HCT116 (cell line): ENCODE results near the gene GATA3. TPM values are rescaled to one million over a fixed set of nuclear protein-coding genes. Genes with fewer than 3 reads are reported as not detected.

Source experiments
- ATAC-seq: fragments of 200-7000 bp; cut with Tn5 transposase; 2 replicates; pipeline ENCODE4 v1.9.1; 2020; ENCODE audit warnings: mild to moderate bottlenecking, moderate library complexity
- BruUV-seq: library from RNA; stranded (reverse); fragments of 400-500 nt; replicated peaks from 2 replicates; lab custom pipeline; 2021; lab: Mats Ljungman, UMichigan
- CTCF ChIA-PET: fragments of 300-600 bp; sonication (Branson Sonifier 250); formaldehyde crosslinking; loops from one replicate; lab custom pipeline; 2021; ENCODE audit warnings: antibody characterized with exemption; lab: Charles Lee
- POLR2A ChIA-PET: fragments of 300-600, 350-600 bp; sonication (Branson Sonifier 250); formaldehyde crosslinking; loops from one replicate; lab custom pipeline; 2021; ENCODE audit warnings: antibody characterized with exemption; lab: Charles Lee
- RAD21 ChIA-PET, 2 experiments: fragments of 300-600 bp; sonication (Branson Sonifier 250); formaldehyde crosslinking; loops; one replicate each; lab custom pipeline; 2023; ENCODE audit warnings: low total read pairs in 2 of 2; ENCODE audit not compliant: uncharacterized antibody in 2 of 2, unreplicated experiment in 2 of 2, low non-redundant PET in 1 of 2; lab: Charles Lee
- DNase-seq: peaks from one replicate; pipeline ENCODE4 v3.0.0-alpha.2; 2010; ENCODE audit warnings: low read depth, low spot score
- H2AFZ ChIP-seq: fragments of 200-600 bp; shearing (Covaris generic), sonication (generic); 2 replicates; pipeline ENCODE4 v1.6.1; 2017; ENCODE audit warnings: low read depth, mixed run types, mixed read lengths, antibody characterized with exemption, low read length; ENCODE audit not compliant: poor library complexity, severe bottlenecking
- H3K27ac ChIP-seq: 2 replicates; pipeline ENCODE4 v1.5.1; 2012; ENCODE audit warnings: low read depth, low read length
- H3K27me3 ChIP-seq: fragments of 200-600 bp; sonication (generic); 2 replicates; pipeline ENCODE4 v1.6.1; 2016; ENCODE audit warnings: mixed run types, low read length, mixed read lengths; ENCODE audit not compliant: insufficient read depth
- H3K36me3 ChIP-seq, 2 experiments: fragments of 200-500 bp in 1 of 2; fragments of 200-600 bp in 1 of 2; sonication (Bioruptor generic) in 1 of 2; sonication (generic) in 1 of 2; 2 replicates each; pipeline versions ENCODE4 v1.5.1 to v1.6.1; 2014 to 2016; ENCODE audit warnings: low read length in 2 of 2, inconsistent platforms in 1 of 2, mixed read lengths in 1 of 2, mixed run types in 1 of 2; ENCODE audit not compliant: insufficient read depth in 2 of 2, control insufficient read depth in 1 of 2
- H3K4me1 ChIP-seq, 2 experiments: fragments of 200-600 bp in 1 of 2; sonication (generic) in 1 of 2; 2 replicates each; pipeline versions ENCODE4 v1.5.1 to v1.6.1; 2012 to 2017; ENCODE audit warnings: low read length in 2 of 2, inconsistent platforms in 1 of 2, mild to moderate bottlenecking in 1 of 2, mixed read lengths in 1 of 2, mixed run types in 1 of 2, moderate library complexity in 1 of 2; ENCODE audit not compliant: insufficient read depth in 2 of 2, control insufficient read depth in 1 of 2
- H3K4me2 ChIP-seq: fragments of 200-600 bp; sonication (generic); 2 replicates; pipeline ENCODE4 v1.6.1; 2017; ENCODE audit warnings: mixed run types, low read length, mixed read lengths
- H3K4me3 ChIP-seq, 2 experiments: fragments of 200-600 bp in 1 of 2; sonication (generic) in 1 of 2; replicated peaks in 1 of 2; 2 replicates each; pipeline ENCODE4 v1.5.1; 2011 to 2016; ENCODE audit warnings: low read length in 2 of 2, control low read depth in 1 of 2, low read depth in 1 of 2, mild to moderate bottlenecking in 1 of 2, mixed read lengths in 1 of 2, mixed run types in 1 of 2
- H3K79me2 ChIP-seq: fragments of 200-600 bp; sonication (generic); 2 replicates; pipeline ENCODE4 v1.6.1; 2017; ENCODE audit warnings: mild to moderate bottlenecking, mixed run types, low read length, moderate library complexity, mixed read lengths; ENCODE audit not compliant: insufficient read depth
- H3K9ac ChIP-seq: fragments of 200-600 bp; sonication (generic); 2 replicates; pipeline ENCODE4 v1.6.1; 2016; ENCODE audit warnings: low read length, mixed read lengths
- H3K9me2 ChIP-seq: fragments of 200-600 bp; sonication (generic), shearing (Covaris generic); 2 replicates; pipeline ENCODE4 v1.6.1; 2017; ENCODE audit warnings: mixed run types, mild to moderate bottlenecking, moderate library complexity; ENCODE audit not compliant: insufficient read depth
- H3K9me3 ChIP-seq, 2 experiments: fragments of 200-500 bp in 1 of 2; fragments of 200-600 bp in 1 of 2; sonication (Bioruptor generic) in 1 of 2; sonication (generic) in 1 of 2; 2 replicates each; pipeline ENCODE4 v1.6.1; 2014 to 2017; ENCODE audit warnings: low read length in 2 of 2, mixed read lengths in 2 of 2, inconsistent platforms in 1 of 2, low read depth in 1 of 2, mild to moderate bottlenecking in 1 of 2, mixed run types in 1 of 2, moderate library complexity in 1 of 2; ENCODE audit not compliant: control insufficient read depth in 1 of 2, insufficient read depth in 1 of 2
- H4K20me1 ChIP-seq: fragments of 200-600 bp; sonication (generic), shearing (Covaris generic); 2 replicates; pipeline ENCODE4 v1.6.1; 2017; ENCODE audit warnings: mixed run types, mild to moderate bottlenecking, moderate library complexity; ENCODE audit not compliant: insufficient read depth
- CTCF ChIP-seq, 3 experiments: fragments of 200-600 bp in 1 of 3; sonication (generic) in 1 of 3; IDR thresholded peaks in 2 of 3; conservative IDR thresholded peaks in 1 of 3; 2 replicates each; pipeline ENCODE4 v1.5.1; 2012 to 2017; ENCODE audit warnings: low read depth in 2 of 3, low read length in 2 of 3, antibody characterized with exemption in 1 of 3, borderline replicate concordance in 1 of 3, control low read depth in 1 of 3, mild to moderate bottlenecking in 1 of 3, mixed read lengths in 1 of 3, mixed run types in 1 of 3, moderate library complexity in 1 of 3; ENCODE audit not compliant: insufficient read depth in 1 of 3
- SP1 ChIP-seq: IDR thresholded peaks from 2 replicates; pipeline ENCODE4 v1.6.1; 2012; ENCODE audit warnings: low read depth
- intact Hi-C: fragments of 100-400 bp; cut with micrococcal nuclease; formaldehyde crosslinking; loops from 2 replicates; pipeline ENCODE4 v1.10.0; 2022
- total RNA-seq: library from RNA; stranded (reverse); gene quantifications from one replicate; pipeline ENCODE4 v1.2.1, GENCODE V29; 2021; ENCODE audit not compliant: unreplicated experiment

Gene GATA3
- total RNA-seq, 1 experiment from 2014 or later, result 2.7 TPM

- no peak for DNase-seq
- intact Hi-C loops, result no loop called here
Observed at GRCh38 chr10:8124436-8124835, 69.9 kb downstream of the GATA3 start.

More at GRCh38 chr10:8124436-8124835, 69.9 kb downstream of the GATA3 start:
- POLR2A ChIA-PET, result no interaction called here
- no peaks in the 10 kb centered on the region; the same call in 1 of the 2 replicates for H3K27me3 ChIP-seq
- no TSS peak for BruUV-seq
- ATAC-seq, result no peak
- H3K79me2 ChIP-seq, result no peaks in the 10 kb centered on the region
- no peaks in the 10 kb centered on the region for H3K9me3 ChIP-seq
- H3K4me2 ChIP-seq, result no peak overlapping the region
- RAD21 ChIA-PET, result no interaction called here
- no peak overlapping the region for H3K4me3 ChIP-seq
- no peaks in the 10 kb centered on the region for H3K4me1 ChIP-seq
- H4K20me1 ChIP-seq, result no peaks in the 10 kb centered on the region
- H3K27ac ChIP-seq, result no peak overlapping the region
- CTCF ChIA-PET, result no interaction called here
- H3K36me3 ChIP-seq, result no peaks in the 10 kb centered on the region
- no peak overlapping the region for H3K9ac ChIP-seq
- no peak overlapping the region for H2AFZ ChIP-seq
- H3K9me2 ChIP-seq, result no peaks in the 10 kb centered on the region
- TF ChIP-seq SP1, result no peak
- no peak for TF ChIP-seq CTCF (IDR thresholded peaks at IDR 0.05 in 2 of 3, conservative IDR thresholded peaks at IDR 0.05 in 1 of 3; ENCODE audit: borderline replicate concordance in 1 of 3, insufficient read depth in 1 of 3, low read depth in 2 of 3, low read length in 2 of 3)

Other genes starting within 250 kb of the GATA3 start
- 8.0 TPM for gene TAF3, start 236.2 kb upstream of the GATA3 start, total RNA-seq